Hematopoietic multipotent progenitor cell treated with erythropoietin and hydrocortisone succinate and interleukin-3 and kit ligand, for 8 days (in vitro differentiated cells): Measurements from ENCODE around the gene PLD1.
"Not testable (repeated sequence)": the region's sequence is repeated elsewhere in the genome, so short reads cannot be mapped to it uniquely, and the experiment has no call there.

Experiments
- DNase-seq: peaks from one replicate; pipeline ENCODE4 v3.0.0-alpha.2; 2015

Gene PLD1

GRCh38 chr3:171809861-171810628 is at the start of gene PLD1:
Gene PLD1, minus strand, starts transcription at chr3:171810483. Its CDS starts 72,432 bp downstream, at chr3:171738051.
- DNase-seq = peak; percentile 77

- not testable (repeated sequence) for DNase-seq
Measured at GRCh38 chr3:171858770-171859169, 48.5 kb upstream of the PLD1 start.

- DNase-seq = no peak
Measured at GRCh38 chr3:171854649-171855305, 44.5 kb upstream of the PLD1 start.

GRCh38 chr3:171851660-171852058 is 41.4 kb upstream of the PLD1 start:
- no peak for DNase-seq

GRCh38 chr3:171850960-171851659 is 40.8 kb upstream of the PLD1 start:
- DNase-seq = no peak

- DNase-seq = peak; percentile 34
Measured at GRCh38 chr3:171850320-171850959, 40.2 kb upstream of the PLD1 start.

GRCh38 chr3:171849617-171850319 is 39.5 kb upstream of the PLD1 start:
- DNase-seq = no peak

GRCh38 chr3:171847595-171848259 is 37.4 kb upstream of the PLD1 start:
- DNase-seq = no peak

- no peak for DNase-seq
Measured at GRCh38 chr3:171847133-171847532, 36.9 kb upstream of the PLD1 start.

GRCh38 chr3:171846597-171846996 is 36.3 kb upstream of the PLD1 start:
- DNase-seq = no peak

- no peak for DNase-seq
Measured at GRCh38 chr3:171845481-171846284, 35.4 kb upstream of the PLD1 start.

GRCh38 chr3:171844873-171845272 is 34.6 kb upstream of the PLD1 start:
- no peak for DNase-seq

- no peak for DNase-seq
Measured at GRCh38 chr3:171842864-171843518, 32.7 kb upstream of the PLD1 start, which contains the start of gene TMEM212. Gene TMEM212, plus strand, starts transcription at chr3:171843349. Its CDS starts 35 bp downstream, at chr3:171843384.

- DNase-seq = peak; percentile 23
Measured at GRCh38 chr3:171841620-171842000, 31.3 kb upstream of the PLD1 start.

- no peak for DNase-seq
Measured at GRCh38 chr3:171840811-171841619, 30.7 kb upstream of the PLD1 start.

GRCh38 chr3:171840445-171840810 is 30.1 kb upstream of the PLD1 start:
- DNase-seq = no peak

- no peak for DNase-seq
Measured at GRCh38 chr3:171839270-171839669, 29.0 kb upstream of the PLD1 start.

- no peak for DNase-seq
Measured at GRCh38 chr3:171838218-171838720, 28.0 kb upstream of the PLD1 start.

- DNase-seq = no peak
Measured at GRCh38 chr3:171837698-171838097, 27.4 kb upstream of the PLD1 start.
